HL-60 (cell line): Measurements from ENCODE around the gene SMARCAL1.

Source experiments
- DNase-seq, 2 experiments: peaks; one replicate each; pipeline ENCODE4 v3.0.0-alpha.2; 2010 to 2020; ENCODE audit warnings: low read depth in 1 of 2, low spot score in 1 of 2
- H3K27ac ChIP-seq: fragments of 250-450 bp; sonication (Bioruptor Pico); replicated peaks from 2 replicates; pipeline ENCODE4 v1.5.1; 2020; ENCODE audit warnings: mild to moderate bottlenecking, moderate library complexity
- H3K27me3 ChIP-seq: fragments of 250-450 bp; sonication (Bioruptor Pico); 2 replicates; pipeline ENCODE4 v1.5.1; 2021; ENCODE audit warnings: mild to moderate bottlenecking, moderate library complexity; ENCODE audit not compliant: insufficient read depth, poor library complexity, severe bottlenecking
- H3K4me3 ChIP-seq: replicated peaks from 2 replicates; pipeline ENCODE4 v1.5.1; 2011; ENCODE audit warnings: mild to moderate bottlenecking, control low read depth, low read length; ENCODE audit not compliant: insufficient read depth
- CTCF ChIP-seq: IDR thresholded peaks from one replicate; pipeline ENCODE4 v1.5.1; 2011; ENCODE audit warnings: low read length, control low read depth, inconsistent platforms; ENCODE audit not compliant: insufficient read depth
- GABPA ChIP-seq: IDR thresholded peaks from 2 replicates; pipeline ENCODE4 v1.6.1; 2012; ENCODE audit warnings: low read depth
- POLR2AphosphoS5 ChIP-seq: IDR thresholded peaks from 2 replicates; pipeline ENCODE4 v1.6.1; 2012; ENCODE audit warnings: low read depth
- REST ChIP-seq: IDR thresholded peaks from 2 replicates; pipeline ENCODE4 v1.6.1; 2012; ENCODE audit warnings: low read depth; ENCODE audit not compliant: insufficient replicate concordance
- SPI1 ChIP-seq: IDR thresholded peaks from 2 replicates; pipeline ENCODE4 v1.6.1; 2012; ENCODE audit warnings: low read depth, mild to moderate bottlenecking, borderline replicate concordance

SMARCAL1 gene

DNA sequence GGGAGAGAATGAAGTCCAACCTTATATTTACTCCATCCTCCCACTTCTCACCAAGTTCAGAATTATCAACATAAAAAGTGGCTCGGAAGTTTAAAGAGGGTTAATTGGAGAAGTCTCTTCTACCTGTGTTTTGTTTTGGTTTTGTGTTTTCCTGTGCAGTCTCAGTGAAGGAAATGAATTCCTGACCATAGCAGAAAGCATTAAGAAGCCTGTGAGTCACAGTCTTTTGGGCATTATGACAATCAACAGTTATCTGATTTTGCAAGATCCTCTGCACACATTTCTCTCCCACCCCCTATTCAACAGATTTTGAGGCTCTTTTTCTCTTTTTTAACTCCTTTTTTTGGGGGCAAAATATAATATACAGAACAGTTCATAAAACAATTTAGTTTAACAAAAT, 77.8 kb downstream of the SMARCAL1 start:
- TF ChIP-seq GABPA = no peak
- no peak for TF ChIP-seq POLR2AphosphoS5
- no peak for TF ChIP-seq CTCF
- TF ChIP-seq SPI1 = no peak
- TF ChIP-seq REST = no peak

DNA sequence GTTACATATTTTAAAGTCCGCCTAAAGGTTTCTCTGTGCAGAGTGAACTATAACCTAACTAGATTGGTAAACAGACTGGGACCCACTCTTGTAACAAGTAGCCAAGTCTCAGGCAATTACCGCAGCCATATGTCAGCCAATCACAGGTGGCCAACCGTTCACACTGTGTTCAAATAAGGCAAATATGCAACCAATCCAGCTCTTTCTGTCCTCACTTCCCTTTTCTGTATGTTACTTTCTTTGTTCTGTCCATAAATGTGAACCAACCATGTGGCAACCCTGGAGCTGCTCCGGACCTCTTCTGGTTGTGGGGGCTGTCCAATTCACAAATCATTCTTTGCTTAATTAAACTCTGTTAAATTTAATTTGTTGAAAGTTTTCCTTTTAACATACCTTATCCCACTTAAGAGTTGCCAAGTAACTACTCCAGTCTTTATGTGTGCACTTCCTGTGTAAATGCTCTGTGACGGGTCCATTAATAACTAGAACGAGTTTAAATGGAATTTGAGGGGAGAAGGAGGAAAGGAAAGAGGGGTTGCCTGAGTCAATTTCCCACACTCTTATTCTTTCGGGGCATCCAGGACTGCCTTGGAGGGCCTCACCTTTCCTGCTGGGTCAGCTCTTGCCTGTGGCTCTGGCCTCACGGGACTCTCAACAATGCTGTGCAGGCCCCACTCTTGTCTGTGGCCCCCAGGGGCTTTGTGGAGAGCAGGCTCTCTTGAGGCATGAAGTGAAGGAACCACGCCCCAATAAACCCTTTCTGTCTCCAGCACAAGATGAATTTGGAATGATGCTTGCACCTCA, 79.7 kb downstream of the SMARCAL1 start:
- DNase-seq = peak in 1 of 2 experiments; percentile 69
- Histone ChIP-seq H3K27ac (peak overlapping the region; percentile 65), H3K27me3 (no peaks in the 10 kb centered on the region)

More for the DNA sequence above, 77.8 kb downstream of the SMARCAL1 start:
- Histone ChIP-seq H3K27me3 (no peaks in the 10 kb centered on the region), H3K4me3 (no peak overlapping the region), H3K27ac (peak overlapping the region; percentile 65)
- peak in 1 of 2 experiments; percentile 44 for DNase-seq

DNA sequence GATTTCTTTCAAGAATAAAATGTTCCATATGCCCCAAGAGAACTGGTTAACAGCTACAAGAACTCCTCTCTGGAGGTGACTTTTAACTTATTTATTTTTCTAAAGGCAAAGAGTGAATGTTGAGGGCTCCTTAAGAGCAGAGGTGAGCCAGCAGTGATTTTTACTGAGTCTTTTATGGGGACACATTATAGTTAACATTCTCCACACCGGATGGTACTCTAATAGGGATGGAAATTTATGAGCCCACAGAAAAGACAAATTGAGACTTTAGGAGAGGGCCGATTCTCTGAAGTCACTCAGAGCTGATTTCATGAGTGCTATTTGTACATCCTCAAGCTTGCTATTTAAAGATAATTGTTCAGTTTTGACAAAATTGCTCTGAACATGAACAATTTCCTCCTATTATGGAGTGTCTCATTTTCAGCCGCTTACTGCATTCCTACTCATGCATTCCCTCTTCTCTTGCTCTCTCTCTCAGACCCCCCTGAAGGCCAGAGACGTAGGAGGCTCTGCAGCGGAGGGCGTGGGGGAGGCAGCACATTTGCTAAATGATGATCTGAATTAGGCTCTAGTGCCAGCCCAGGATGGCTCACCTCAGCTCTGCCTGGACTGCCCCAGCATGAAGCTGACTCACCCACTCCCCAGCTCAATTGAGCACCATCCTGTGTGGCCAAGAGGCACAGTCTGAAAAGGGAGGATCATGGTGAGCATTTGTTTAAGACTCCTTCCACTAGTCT, 80.5 kb downstream of the SMARCAL1 start:
- Histone ChIP-seq H3K4me3 (no peak overlapping the region), H3K27me3 (no peaks in the 10 kb centered on the region), H3K27ac (no peak overlapping the region; the same call in 1 of the 2 replicates)
- DNase-seq = no peak
- TF ChIP-seq CTCF (no peak), GABPA (no peak), POLR2AphosphoS5 (no peak), REST (no peak), SPI1 (no peak)

More for the DNA sequence above, 79.7 kb downstream of the SMARCAL1 start:
- H3K4me3 ChIP-seq = no peak overlapping the region
- no peak for TF ChIP-seq POLR2AphosphoS5
- TF ChIP-seq SPI1 = peak; percentile 94

DNA sequence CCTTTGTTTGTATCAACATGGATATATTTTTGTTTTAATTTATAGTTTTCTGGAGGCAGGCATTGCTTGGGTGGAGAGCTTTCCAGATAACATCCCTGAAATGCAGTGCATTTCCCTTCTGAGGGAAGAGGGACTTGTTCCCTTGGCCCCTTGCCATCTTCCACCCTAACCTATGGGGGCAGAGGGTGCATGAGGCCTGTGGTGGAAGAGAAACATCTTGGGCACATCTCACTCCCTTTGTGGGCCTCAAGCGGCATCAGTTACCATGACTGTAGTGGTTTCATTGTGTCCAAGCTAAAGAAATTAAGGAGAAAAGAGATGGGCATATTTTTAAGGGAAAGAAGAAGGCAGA, 81.0 kb downstream of the SMARCAL1 start:
- Histone ChIP-seq H3K27me3 (no peaks in the 10 kb centered on the region), H3K4me3 (no peak overlapping the region), H3K27ac (no peak overlapping the region)
- TF ChIP-seq REST = no peak
- TF ChIP-seq SPI1 = no peak
- no peak for TF ChIP-seq GABPA
- TF ChIP-seq CTCF = no peak
- TF ChIP-seq POLR2AphosphoS5 = no peak
- no peak for DNase-seq
